ENCODE data around the gene TMEM231.
A peak's percentile ranks its signal among the peaks of the same experiment; 100 is the strongest.
"Not testable (repeated sequence)": the region's sequence is repeated elsewhere in the genome, so short reads cannot be mapped to it uniquely, and the experiment has no call there.

TMEM231 gene

DNA sequence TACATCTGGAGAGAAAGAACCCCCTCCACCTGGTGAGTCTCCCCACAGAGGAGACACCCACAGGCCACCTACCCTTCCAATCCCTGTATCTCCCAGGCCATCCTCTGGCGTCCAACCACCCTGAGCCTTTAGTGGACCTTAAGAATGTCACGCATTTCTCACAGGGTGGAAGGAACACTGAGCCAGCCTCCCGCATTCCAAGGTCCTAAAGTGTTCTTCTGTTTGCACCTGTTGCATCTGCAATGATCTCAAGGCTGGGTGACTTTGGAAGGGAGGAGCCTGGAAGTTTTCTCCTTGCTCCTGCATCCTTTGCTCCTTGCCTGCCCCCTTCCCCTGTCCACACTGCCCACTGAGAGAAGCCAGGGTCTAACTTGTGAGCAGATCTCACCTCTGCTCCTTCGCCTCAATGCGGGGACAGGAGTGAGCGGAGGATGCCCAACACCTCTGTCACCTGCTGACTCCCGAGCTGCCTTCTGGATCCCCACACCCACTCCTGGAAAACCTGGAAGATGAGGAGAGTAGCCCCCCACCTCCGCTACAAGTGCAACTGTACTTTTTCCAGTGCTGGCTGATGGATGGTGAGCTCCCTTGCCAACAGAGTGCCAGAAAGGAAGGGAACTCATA lies 23.8 kb downstream of the TMEM231 start:
- no peak overlapping the region for H3K27ac Mint-ChIP-seq
- no peaks in the 10 kb centered on the region for H3K4me1 Mint-ChIP-seq
- DNase-seq, result no peak
- H3K9me3 Mint-ChIP-seq, result no peaks in the 10 kb centered on the region
- no peaks in the 10 kb centered on the region for H3K36me3 Mint-ChIP-seq
- no peak overlapping the region for H3K4me3 Mint-ChIP-seq
- CTCF ChIA-PET, result interaction anchor here (0.6 to 1.7 kb wide), 3 partner anchors 10 to 15 kb away, joined by 3 to 5 read pairs (median 4); no protein-coding TSS in a partner anchor
- peaks cover 6% of the 10 kb centered on the region for H3K27me3 Mint-ChIP-seq

DNA sequence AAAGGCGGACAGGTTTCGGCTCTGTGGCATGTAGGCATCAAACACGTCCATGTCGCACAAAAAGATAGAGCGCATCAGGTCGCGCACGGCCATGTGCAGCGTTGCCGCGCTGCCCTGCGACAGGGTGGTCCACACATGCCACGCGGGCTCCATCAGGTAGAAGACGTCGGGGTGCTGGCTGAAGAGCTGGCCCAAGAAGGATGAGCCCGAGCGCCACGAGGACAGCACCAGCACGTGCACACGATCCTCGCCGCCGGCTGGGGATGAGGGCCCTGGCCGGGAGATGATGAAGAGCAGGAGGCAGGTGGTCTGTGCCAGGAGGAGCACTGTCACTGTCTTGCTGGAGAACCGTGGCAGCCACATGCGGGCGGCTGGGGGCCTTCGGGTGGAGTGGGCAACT lies 26.1 kb downstream of the TMEM231 start:
- no peak for DNase-seq
- H3K4me1 Mint-ChIP-seq, result no peaks in the 10 kb centered on the region
- no peaks in the 10 kb centered on the region for H3K36me3 Mint-ChIP-seq
- H3K27me3 Mint-ChIP-seq, result peaks cover 8% of the 10 kb centered on the region
- no peaks in the 10 kb centered on the region for H3K9me3 Mint-ChIP-seq
- H3K27ac Mint-ChIP-seq, result no peak overlapping the region
- CTCF ChIA-PET, result no interaction called here
- no peak overlapping the region for H3K4me3 Mint-ChIP-seq

DNA sequence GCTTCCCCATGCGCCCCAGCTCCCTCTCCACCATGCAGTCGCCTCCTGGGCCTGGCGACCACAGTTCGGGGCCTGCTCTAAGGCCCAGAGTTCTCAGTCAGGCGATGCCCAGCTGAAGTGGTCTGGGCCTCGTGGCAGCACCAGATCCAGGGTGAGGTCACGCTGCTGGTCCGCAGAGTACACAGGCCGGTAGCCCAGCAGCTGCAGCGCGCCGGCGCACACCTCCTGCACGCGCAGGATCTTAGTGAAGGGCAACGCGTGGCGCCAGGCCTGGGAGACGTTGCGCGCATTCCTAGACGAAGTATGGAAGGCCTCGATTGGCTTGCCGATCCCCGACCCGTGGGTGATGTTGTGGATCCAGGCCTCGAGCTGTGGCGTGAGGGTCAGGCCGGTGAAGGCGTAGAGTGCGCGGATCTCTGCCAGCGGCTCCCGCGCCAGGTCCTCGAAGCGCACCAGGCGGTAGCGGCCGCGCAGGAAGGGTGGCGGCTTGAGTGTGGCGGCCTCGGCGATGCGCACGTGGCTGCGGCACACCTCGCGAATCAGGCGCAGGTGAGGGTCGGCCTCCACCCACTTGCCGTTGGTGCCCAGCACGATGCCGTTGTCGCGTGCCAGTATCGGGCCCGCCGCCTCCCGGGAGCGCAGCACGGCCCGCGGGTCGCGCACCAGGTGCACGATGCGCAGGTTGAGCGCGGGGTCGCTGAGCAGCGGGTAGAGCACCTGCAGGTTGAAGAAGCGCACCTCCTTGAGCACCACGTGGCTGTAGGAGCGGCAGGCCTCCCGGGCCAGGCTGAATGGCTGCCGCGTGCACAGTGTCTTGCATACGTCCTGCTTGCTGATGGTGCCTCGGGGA lies 26.8 kb downstream of the TMEM231 start:
- CTCF ChIA-PET, result no interaction called here
- H3K4me3 Mint-ChIP-seq, result no peak overlapping the region
- no peak overlapping the region for H3K27ac Mint-ChIP-seq
- H3K9me3 Mint-ChIP-seq, result no peaks in the 10 kb centered on the region
- no peaks in the 10 kb centered on the region for H3K36me3 Mint-ChIP-seq
- no peaks in the 10 kb centered on the region for H3K4me1 Mint-ChIP-seq
- H3K27me3 Mint-ChIP-seq, result peaks cover 5% of the 10 kb centered on the region
- no peak for DNase-seq

DNA sequence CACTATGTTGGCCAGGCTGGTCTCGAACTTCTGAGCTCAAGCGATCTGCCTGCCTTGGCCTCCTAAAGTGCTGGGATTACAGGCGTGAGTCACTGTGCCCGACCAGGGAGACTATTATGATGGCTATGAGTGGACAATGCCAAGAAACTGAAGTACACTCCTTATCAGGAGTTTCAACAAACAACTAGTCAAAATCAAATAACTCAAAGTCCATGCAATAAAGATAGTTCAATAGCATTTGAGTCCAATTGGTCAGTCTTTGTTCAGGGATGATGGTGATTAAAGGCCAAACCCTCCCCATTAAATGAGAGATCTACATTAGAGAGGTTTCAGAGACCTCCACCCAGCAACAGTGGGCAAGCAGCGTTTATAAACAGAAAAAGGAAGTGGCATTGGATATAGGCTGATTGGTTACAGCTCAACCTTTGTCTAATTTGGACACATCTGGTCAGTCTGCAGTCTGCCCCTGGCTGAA lies 28.2 kb downstream of the TMEM231 start:
- no peaks in the 10 kb centered on the region for H3K4me1 Mint-ChIP-seq
- H3K27ac Mint-ChIP-seq, result no peak overlapping the region
- H3K4me3 Mint-ChIP-seq, result no peak overlapping the region
- H3K27me3 Mint-ChIP-seq, result peaks cover 5% of the 10 kb centered on the region
- no peaks in the 10 kb centered on the region for H3K36me3 Mint-ChIP-seq
- no peaks in the 10 kb centered on the region for H3K9me3 Mint-ChIP-seq
- no peak for DNase-seq
- CTCF ChIA-PET, result no interaction called here

DNA sequence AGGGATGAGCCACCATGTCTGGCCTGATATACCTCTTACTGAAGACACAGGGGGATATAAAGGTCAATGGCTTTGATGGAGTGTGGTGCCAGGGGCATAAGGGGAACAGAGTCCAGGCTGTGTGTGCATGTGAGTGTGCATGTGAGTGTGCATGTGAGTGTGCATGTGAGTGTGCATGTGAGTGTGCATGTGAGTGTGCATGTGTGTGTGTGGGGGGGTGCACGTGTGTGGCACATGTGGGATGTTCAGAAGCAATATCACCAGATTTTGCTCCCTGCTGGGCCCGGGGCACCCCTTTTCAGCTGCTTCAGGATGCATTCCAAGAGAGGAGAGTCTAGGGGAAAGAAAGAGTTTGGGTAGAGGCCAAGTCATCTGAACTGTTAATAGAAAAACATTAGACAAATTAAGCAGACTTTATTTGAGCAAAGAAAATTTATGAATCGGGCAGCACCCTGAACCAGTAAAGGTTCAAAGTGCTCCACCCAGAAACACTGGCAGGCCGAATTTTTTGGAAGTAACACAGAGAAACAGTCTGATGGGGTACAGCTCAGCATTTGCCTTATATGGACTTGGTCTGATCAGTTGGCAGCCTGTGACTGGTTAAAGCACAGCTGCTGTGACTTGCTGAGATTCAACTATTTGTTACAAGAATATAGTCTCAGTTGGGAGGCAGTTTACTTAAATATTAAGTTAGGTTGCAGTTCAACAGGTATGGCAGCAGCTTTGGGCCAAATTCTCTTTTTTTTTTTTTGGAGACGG lies 29.8 kb downstream of the TMEM231 start:
- no peak overlapping the region for H3K4me3 Mint-ChIP-seq
- CTCF ChIA-PET, result no interaction called here
- H3K4me1 Mint-ChIP-seq, result no peaks in the 10 kb centered on the region
- peaks cover 5% of the 10 kb centered on the region for H3K27me3 Mint-ChIP-seq
- no peak overlapping the region for H3K27ac Mint-ChIP-seq
- DNase-seq, result no peak
- no peaks in the 10 kb centered on the region for H3K36me3 Mint-ChIP-seq
- H3K9me3 Mint-ChIP-seq, result no peaks in the 10 kb centered on the region

DNA sequence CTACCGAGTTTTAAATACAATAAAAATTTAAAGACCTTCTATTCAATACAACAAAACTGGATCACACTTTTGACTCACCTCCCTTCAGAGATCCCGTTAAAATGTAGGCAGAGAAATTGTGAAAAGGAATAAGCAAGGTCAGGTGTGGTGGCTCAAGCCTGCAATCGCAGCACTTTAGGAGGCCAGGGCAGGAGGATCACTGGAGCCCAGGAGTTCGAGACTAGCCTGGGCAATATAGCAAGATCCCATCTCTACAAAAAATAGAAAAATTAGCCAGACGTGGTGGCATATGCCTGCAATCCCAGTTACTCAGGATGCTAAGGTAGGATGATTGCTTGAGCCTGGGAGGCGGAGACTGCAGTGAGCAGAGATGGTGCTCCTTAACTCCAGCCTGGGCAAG lies 36.9 kb downstream of the TMEM231 start:
- Mint-ChIP-seq H3K4me1 (peaks cover 12% of the 10 kb centered on the region), H3K4me3 (no peak overlapping the region), H3K9me3 (no peaks in the 10 kb centered on the region), H3K36me3 (no peaks in the 10 kb centered on the region), H3K27ac (no peak overlapping the region), H3K27me3 (peaks cover 22% of the 10 kb centered on the region)
- no peak for DNase-seq
- CTCF ChIA-PET, result interaction anchor here (0.7 to 0.9 kb wide), 2 partner anchors 48 to 157 kb away, joined by 3 to 4 read pairs; no protein-coding TSS in a partner anchor

DNA sequence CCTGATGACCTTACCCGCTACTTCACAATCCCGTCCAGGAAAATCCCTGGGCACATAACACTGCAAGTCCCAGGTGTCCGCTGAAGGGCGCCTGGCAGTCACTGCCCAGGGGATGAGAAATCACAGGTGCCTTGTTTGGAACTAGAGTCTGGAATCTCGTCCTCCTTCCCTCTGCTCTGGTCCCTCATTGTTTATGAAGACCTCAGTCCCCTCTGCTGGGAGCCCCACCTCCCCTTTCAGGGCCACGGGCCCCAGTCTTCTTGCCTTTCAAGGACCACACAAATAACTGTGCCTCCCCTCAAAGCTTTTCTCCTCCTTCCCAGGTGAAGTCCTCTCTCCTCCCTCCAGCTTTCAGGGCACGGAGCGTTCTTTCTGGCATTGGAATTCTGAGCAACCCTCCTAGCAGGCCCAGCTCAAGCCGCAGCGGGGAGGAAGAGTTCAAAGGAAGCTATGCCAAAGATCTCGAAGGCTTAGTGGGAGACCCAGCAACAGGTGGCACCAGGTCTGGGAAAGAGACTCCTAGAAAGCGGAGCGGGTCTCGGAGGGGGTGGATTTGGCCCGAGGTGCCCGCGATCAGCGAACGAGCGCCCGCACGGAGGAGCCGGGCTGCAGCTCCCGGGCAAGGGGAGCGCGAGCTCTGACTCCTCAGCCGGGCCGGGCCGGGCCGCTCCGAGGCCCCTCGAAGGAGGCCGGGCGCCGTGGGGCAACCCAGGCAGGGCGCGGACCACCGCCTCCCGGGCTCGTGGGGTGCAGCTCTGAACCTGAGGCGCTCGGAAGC lies 39.7 kb downstream of the TMEM231 start:
- H3K27ac Mint-ChIP-seq, H3K9me3 Mint-ChIP-seq, H3K36me3 Mint-ChIP-seq: not testable (repeated sequence)
- CTCF ChIA-PET, result interaction anchor here (0.7 to 2.7 kb wide), 9 partner anchors 15 to 317 kb away, joined by 3 to 11 read pairs (median 5); partner anchors contain the start of genes GABARAPL2 and TMEM231
- DNase-seq, result peak; percentile 41
- H3K27me3 Mint-ChIP-seq, result peaks cover 22% of the 10 kb centered on the region
- peak overlapping the region; percentile 67 for H3K4me3 Mint-ChIP-seq
- H3K4me1 Mint-ChIP-seq, result peaks cover 12% of the 10 kb centered on the region

DNA sequence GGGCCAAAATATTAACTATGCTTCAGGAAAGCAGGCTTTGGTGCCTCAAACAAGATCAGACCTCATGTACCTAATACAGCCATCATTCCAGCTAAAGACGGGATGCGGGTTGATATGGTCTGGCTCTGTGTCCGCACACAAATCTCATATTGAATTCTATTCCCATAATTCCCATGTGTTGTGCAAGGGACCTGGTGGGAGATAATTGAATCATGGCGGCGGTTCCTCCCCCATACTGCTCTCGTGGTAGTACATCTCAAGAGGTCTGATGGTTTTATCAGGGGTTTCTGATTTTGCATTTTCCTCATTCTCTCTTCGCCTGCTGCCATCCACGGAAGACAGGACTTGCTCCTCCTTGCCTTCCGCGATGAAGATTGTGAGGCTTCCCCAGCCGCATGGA lies 41.8 kb downstream of the TMEM231 start:
- no peak for DNase-seq
- Mint-ChIP-seq H3K9me3 (no peaks in the 10 kb centered on the region), H3K4me3 (no peak overlapping the region), H3K27me3 (peaks cover 26% of the 10 kb centered on the region), H3K36me3 (no peaks in the 10 kb centered on the region), H3K27ac (no peak overlapping the region), H3K4me1 (peaks cover 12% of the 10 kb centered on the region)
- CTCF ChIA-PET, result interaction anchor here (1.5 kb wide), 1 partner anchor 49 kb away, joined by 4 read pairs; no protein-coding TSS in a partner anchor

DNA sequence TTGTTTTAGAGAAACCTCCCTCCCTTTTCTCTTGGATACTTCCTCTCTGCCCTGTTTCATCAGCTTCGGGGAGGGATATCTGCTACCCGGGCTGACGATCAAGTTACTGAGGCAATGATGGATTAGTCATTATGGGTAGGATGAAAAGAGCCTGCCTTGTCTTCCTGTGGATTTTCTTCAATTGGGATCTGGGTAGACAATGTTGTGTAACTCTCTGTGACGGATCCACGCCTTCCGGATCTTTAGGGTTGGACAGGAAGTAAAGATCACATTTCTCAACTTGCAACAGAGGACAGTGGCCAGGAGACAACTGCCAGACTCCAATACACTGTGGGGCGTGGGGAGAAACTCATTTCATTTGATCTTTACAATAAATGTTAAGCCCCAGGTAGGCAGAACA lies 49.5 kb downstream of the TMEM231 start:
- DNase-seq, result no peak
- Mint-ChIP-seq H3K4me3 (no peak overlapping the region), H3K36me3 (no peaks in the 10 kb centered on the region), H3K27me3 (peaks cover 36% of the 10 kb centered on the region), H3K27ac (no peak overlapping the region), H3K4me1 (no peaks in the 10 kb centered on the region), H3K9me3 (no peaks in the 10 kb centered on the region)
- CTCF ChIA-PET, result no interaction called here

DNA sequence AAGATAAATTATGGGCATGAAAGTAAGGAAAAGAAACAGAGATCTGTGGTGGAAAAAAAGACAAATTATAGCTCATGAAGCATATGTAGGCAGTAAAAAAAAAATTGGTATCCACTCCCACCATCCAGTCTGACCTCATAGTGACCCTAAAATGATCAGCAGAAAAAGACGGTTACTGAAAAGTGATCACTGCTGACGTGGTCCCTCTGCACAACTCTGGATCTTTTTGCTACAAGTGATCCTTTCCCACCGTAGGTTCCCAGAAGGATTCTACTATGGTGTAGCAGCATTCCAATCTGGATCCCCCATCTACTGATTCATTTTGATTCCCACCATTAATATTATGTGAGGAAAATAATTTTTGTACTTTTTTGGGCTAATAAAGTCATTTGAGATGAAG lies 49.9 kb downstream of the TMEM231 start:
- no peak for DNase-seq
- H3K36me3 Mint-ChIP-seq, result no peaks in the 10 kb centered on the region
- no peak overlapping the region for H3K27ac Mint-ChIP-seq
- H3K27me3 Mint-ChIP-seq, result peaks cover 36% of the 10 kb centered on the region
- no peaks in the 10 kb centered on the region for H3K4me1 Mint-ChIP-seq
- no peak overlapping the region for H3K4me3 Mint-ChIP-seq
- no peaks in the 10 kb centered on the region for H3K9me3 Mint-ChIP-seq
- CTCF ChIA-PET, result interaction anchor here (0.5 to 1.1 kb wide), 2 partner anchors 115 to 272 kb away, joined by 3 to 4 read pairs; no protein-coding TSS in a partner anchor

DNA sequence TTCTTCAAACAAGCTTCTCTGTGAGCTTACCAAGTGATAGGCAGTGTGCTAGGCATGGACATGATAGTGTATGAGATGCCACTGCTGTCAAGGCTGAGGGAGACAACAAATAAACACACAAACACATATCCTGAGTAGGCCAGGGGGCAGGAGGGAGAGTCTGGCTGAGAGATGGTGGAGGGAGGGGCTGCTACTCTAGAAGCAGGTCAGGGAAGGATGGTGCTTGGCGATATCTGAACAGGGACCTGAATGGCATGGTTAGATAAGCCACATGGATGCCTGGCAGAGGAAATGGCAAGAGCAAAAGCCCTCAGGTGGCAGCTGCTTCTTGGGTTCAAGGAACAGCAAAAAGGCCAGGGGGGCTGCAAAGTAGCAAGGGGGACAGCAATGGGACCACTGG lies 52.3 kb downstream of the TMEM231 start:
- no peak for DNase-seq
- Mint-ChIP-seq H3K4me3 (no peak overlapping the region), H3K27me3 (peaks cover 35% of the 10 kb centered on the region), H3K9me3 (no peaks in the 10 kb centered on the region), H3K27ac (no peak overlapping the region), H3K36me3 (no peaks in the 10 kb centered on the region), H3K4me1 (no peaks in the 10 kb centered on the region)
- CTCF ChIA-PET, result no interaction called here

DNA sequence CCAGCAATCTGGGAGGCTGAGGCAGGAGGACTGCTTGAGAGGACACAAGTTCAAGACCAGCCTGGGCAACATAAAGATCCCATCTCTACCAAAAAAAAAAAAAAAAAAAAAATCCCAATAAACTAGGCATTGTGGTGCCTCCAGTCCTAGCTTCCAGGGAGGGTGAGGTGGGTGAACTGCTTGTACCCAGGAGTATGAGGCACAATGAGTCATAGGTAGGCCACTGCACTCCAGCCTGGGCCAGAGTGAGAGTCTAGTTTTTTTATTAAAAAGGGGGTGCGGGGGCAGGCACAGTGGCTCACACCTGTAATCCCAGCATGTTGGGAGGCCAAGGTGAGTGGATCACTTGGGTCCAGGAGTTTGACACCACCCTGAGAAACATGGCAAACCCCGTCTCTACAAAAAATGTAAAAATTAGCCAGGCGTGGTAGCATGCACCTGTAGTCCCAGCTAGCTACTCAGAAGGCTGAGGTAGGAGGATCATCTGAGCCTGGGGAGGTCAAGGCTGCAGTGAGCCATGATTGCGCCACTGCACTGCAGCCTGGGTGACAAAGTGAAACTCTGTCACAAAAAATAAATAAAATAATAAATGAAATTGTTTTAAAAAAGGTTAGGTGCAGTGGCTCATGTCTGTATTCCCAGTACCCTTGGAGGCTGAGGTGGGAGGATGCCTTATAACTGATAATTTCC lies 53.0 kb downstream of the TMEM231 start:
- Mint-ChIP-seq H3K36me3 (no peaks in the 10 kb centered on the region), H3K27ac (no peak overlapping the region), H3K4me1 (no peaks in the 10 kb centered on the region), H3K4me3 (no peak overlapping the region), H3K9me3 (no peaks in the 10 kb centered on the region), H3K27me3 (peaks cover 35% of the 10 kb centered on the region)
- no peak for DNase-seq
- CTCF ChIA-PET, result no interaction called here

DNA sequence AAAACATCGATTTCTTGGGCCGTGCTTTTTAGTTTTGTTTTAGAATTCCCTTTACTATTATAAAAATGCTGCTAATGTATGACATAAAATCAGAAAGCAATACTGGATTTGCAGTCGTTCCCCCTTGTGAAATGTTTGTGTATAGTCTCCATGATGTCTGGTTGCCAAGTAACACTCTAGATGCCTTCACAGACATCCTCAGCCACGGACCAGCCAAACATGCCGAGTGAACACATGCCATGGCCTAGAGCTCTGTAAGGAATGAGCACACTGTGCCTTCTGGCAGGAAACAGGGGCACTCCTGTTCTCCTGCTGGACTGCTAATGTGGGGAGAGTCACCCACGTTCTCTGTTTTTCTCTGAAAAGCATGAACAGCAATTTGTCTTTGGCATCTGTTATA lies 54.2 kb downstream of the TMEM231 start:
- H3K4me3 Mint-ChIP-seq, CTCF ChIA-PET, H3K4me1 Mint-ChIP-seq, H3K27ac Mint-ChIP-seq, H3K9me3 Mint-ChIP-seq, H3K36me3 Mint-ChIP-seq, DNase-seq: not testable (repeated sequence)
- H3K27me3 Mint-ChIP-seq, result peaks cover 32% of the 10 kb centered on the region

All from activated naive CD4-positive, alpha-beta T cell treated with anti-CD3 and anti-CD28 coated beads, Interleukin-2, amount 10 ng/mL, durations not matched to agents 7 days and 5 days (primary cell).